GM12865 (cell line): ENCODE data around the gene GPC1.
A peak's percentile ranks its signal among the peaks of the same experiment; 100 is the strongest.

Source experiments
- DNase-seq: peaks from one replicate; pipeline ENCODE4 v3.0.0; 2010; ENCODE audit warnings: low read depth
- H3K4me3 ChIP-seq: 2 replicates; pipeline ENCODE4 v1.5.1; 2011; ENCODE audit warnings: mild to moderate bottlenecking, low read depth, low read length, control low read depth
- CTCF ChIP-seq: IDR thresholded peaks from 2 replicates; pipeline ENCODE4 v1.5.1; 2011; ENCODE audit warnings: low read length, control low read depth, low read depth, inconsistent platforms; ENCODE audit not compliant: insufficient read depth; ENCODE audit errors: missing control alignments

Gene GPC1

GRCh38 chr2:240432820-240433801, 2.4 kb upstream of the GPC1 start:
- no peak for TF ChIP-seq CTCF
- H3K4me3 ChIP-seq: no peak overlapping the region
- no peak for DNase-seq

DNA sequence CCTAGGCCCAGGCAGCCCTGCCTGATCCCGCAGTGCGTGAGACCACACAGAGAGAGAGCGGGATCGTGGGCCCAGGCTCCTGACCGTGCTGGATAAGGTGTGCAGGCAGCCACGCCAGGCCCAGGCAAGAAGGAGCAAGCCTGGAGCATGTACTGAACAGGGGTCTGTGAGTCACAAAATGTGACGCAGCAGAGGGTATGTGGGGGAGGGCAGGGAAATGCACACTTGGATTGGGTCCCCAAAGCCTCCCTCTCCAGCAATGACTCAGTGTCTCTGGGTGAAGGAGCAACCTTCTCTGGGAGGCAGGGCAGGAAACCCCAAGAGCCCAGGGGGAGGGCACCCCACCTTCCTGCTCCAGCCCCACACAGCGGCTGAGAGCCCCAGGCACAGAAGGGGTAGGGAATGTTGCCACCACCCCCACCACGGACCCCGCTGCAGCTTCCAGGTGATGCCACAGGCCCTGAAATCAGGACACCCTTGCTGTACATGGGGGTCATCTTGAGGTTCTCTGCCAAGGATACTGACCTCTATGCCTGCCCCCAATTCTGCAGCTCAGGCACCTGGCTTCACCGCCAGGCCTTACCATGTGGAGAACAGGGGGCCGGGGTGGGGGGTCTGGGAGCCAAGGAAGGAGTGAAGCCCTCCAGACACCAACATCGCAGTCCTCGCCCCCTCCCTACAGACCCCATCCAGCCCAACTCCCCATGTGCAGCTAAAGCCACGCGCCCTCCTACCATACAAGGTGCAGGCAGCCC, 1.3 kb upstream of the GPC1 start:
- DNase-seq: no peak
- no peak overlapping the region for H3K4me3 ChIP-seq
- TF ChIP-seq CTCF: no peak

GRCh38 chr2:240434728-240435456, 571 bp upstream of the GPC1 start:
- no peak for TF ChIP-seq CTCF
- DNase-seq: peak; percentile 85
- peak overlapping the region; percentile 44 for H3K4me3 ChIP-seq

DNA sequence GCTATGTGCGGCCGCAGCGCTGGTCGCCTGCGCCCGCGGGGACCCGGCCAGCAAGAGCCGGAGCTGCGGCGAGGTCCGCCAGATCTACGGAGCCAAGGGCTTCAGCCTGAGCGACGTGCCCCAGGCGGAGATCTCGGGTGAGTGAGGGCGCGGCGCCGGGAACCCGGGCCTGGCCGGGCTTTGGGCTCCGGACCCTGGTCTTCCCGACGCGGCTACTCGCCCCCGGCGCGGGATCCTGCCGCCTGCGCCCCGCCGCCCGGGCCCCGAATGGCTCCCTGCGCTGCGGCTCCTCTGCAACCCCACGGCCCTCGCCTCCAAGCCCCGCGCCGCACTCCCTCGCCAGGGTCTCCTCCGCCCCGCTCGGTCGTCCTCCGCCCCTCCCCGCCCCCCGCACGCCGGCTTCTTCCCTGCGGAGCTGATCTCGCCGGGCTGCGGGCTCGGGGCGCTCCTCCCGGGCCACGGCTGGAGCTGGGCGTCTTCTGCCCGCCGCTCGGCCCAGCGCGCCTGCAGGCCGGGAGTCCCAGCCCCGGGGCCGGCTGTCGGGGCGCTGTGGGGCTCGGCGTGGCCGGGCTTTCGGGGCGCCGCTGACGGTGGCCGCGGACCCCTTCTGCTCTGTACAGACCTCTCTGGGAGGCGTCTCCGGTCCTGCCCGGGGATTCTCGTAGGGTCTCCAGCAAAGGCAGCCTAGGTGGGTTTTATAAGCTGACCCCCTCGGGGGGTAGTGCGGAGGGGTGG, 652 bp downstream of the GPC1 start:
- TF ChIP-seq CTCF: no peak
- no peak for DNase-seq
- peak overlapping the region; percentile 33; the same call in 1 of the 2 replicates for H3K4me3 ChIP-seq

DNA sequence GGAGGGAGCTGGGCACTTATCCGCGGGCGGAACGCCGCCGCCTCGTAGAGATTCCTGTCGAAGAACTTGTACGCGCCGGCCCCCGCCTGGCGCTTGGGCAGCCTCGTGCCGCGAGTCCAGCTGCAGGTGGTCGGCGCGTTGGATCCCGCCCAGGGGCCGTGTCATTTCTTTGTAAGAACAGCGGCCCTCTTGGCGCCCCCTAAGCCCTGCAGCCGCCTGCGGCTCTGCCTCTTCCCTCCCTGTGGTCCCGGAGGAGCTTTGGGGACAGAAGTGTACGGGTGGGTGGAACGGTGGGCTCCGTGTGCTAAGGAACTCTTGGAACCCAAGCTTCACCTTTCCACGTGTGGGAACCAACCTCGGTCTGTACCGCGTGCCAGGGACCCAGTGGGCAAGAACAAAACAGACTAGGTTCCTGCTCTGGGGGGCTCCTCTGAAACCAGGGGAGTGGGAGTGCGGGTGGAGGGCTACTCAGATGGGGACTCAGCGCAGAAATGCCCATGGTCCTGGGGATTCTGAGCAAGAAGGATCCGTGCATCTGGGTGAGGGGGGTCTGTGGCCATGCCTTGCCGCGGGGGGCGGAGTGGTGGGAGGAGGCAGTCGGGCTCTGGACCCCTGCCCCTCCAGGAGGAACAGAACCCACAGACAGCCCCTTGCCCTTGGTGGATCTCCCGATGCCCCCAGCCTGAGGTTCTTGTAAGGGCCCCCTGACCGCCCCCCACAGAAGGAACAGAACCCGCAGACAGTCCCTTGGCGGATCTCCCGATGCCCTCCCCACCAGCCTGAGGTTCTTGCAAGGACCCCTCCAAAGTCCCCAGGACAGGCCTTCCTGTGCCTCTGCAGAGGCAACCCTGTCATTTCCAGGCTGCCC, 1.5 kb downstream of the GPC1 start:
- no peak for DNase-seq
- no peak overlapping the region for H3K4me3 ChIP-seq

More for the DNA sequence above, 1.5 kb downstream of the GPC1 start:
- no peak for TF ChIP-seq CTCF
